ENCODE data around the gene CMIP. TPM values are rescaled to one million over a fixed set of nuclear protein-coding genes. Genes with fewer than 3 reads are reported as not detected.

The CMIP gene
- total RNA-seq, 4 donors from 2014 or later: 63.9 to 89.9 (median 70.0) TPM

- TF ChIP-seq POLR2AphosphoS5 (IDR thresholded peaks at IDR 0.05) (no peak), POLR2A (IDR thresholded peaks at IDR 0.05) (no peak), CTCF (IDR thresholded peaks at IDR 0.05) (no peak), EP300 (IDR thresholded peaks at IDR 0.05) (no peak)
- Histone ChIP-seq H3K4me3 (no peak overlapping the region), H3K4me1 (peaks cover 32% of the 10 kb centered on the region), H3K36me3 (peaks cover 3% of the 10 kb centered on the region), H3K27ac (no peak overlapping the region), H3K27me3 (no peaks in the 10 kb centered on the region), H3K9me3 (no peaks in the 10 kb centered on the region)
- WGBS: 89% methylated on average over 5 of the region's 5 CpGs
- no peak for DNase-seq (ENCODE audit: low spot score in 2 of 2)
These were observed 198.3 kb downstream of the CMIP start for GRCh38 chr16:81642943-81643342.

- no peaks in the 10 kb centered on the region for H3K9me3 ChIP-seq
- 51% methylated on average over 6 of the region's 20 CpGs for WGBS
- peak overlapping the region; percentile 54 for H3K27ac ChIP-seq
- peaks cover 3% of the 10 kb centered on the region for H3K36me3 ChIP-seq
- TF ChIP-seq POLR2AphosphoS5 (IDR thresholded peaks at IDR 0.05): no peak
- TF ChIP-seq CTCF (IDR thresholded peaks at IDR 0.05): no peak
- TF ChIP-seq POLR2A (IDR thresholded peaks at IDR 0.05): no peak
- TF ChIP-seq EP300 (IDR thresholded peaks at IDR 0.05): no peak
- no peaks in the 10 kb centered on the region for H3K27me3 ChIP-seq
- peak in 1 of 2 donors; percentile 80 for DNase-seq (ENCODE audit: low spot score in 2 of 2)
- H3K4me1 ChIP-seq: peaks cover 32% of the 10 kb centered on the region
- H3K4me3 ChIP-seq: no peak overlapping the region
These were observed 200.7 kb downstream of the CMIP start for GRCh38 chr16:81645266-81645694.

- peaks cover 38% of the 10 kb centered on the region for H3K4me1 ChIP-seq
- peak overlapping the region; percentile 54 for H3K27ac ChIP-seq
These were observed 201.3 kb downstream of the CMIP start for GRCh38 chr16:81645925-81646324.

GRCh38 chr16:81646561-81646960, 202.0 kb downstream of the CMIP start:
- Histone ChIP-seq H3K9me3 (no peaks in the 10 kb centered on the region), H3K27ac (no peak overlapping the region)

More at GRCh38 chr16:81645925-81646324, 201.3 kb downstream of the CMIP start:
- TF ChIP-seq POLR2A (IDR thresholded peaks at IDR 0.05): no peak
- H3K9me3 ChIP-seq: no peaks in the 10 kb centered on the region
- DNase-seq (ENCODE audit: low spot score in 2 of 2): no peak
- H3K36me3 ChIP-seq: peaks cover 3% of the 10 kb centered on the region
- 82% methylated on average over 4 of the region's 4 CpGs for WGBS
- no peaks in the 10 kb centered on the region for H3K27me3 ChIP-seq
- H3K4me3 ChIP-seq: no peak overlapping the region

GRCh38 chr16:81647527-81647926, 202.9 kb downstream of the CMIP start:
- TF ChIP-seq POLR2A (IDR thresholded peaks at IDR 0.05): no peak
- TF ChIP-seq CTCF (IDR thresholded peaks at IDR 0.05): no peak
- TF ChIP-seq EP300 (IDR thresholded peaks at IDR 0.05): no peak
- TF ChIP-seq POLR2AphosphoS5 (IDR thresholded peaks at IDR 0.05): no peak
- Histone ChIP-seq H3K27ac (no peak overlapping the region), H3K4me3 (no peak overlapping the region), H3K27me3 (no peaks in the 10 kb centered on the region), H3K36me3 (peaks cover 5% of the 10 kb centered on the region), H3K9me3 (no peaks in the 10 kb centered on the region), H3K4me1 (peaks cover 40% of the 10 kb centered on the region)
- 94% methylated on average over 5 of the region's 8 CpGs for WGBS
- no peak for DNase-seq (ENCODE audit: low spot score in 2 of 2)

More at GRCh38 chr16:81646561-81646960, 202.0 kb downstream of the CMIP start:
- Histone ChIP-seq H3K27me3 (no peaks in the 10 kb centered on the region), H3K4me3 (no peak overlapping the region), H3K4me1 (peaks cover 40% of the 10 kb centered on the region), H3K36me3 (peaks cover 3% of the 10 kb centered on the region)
- no peak for DNase-seq (ENCODE audit: low spot score in 2 of 2)
- TF ChIP-seq POLR2A (IDR thresholded peaks at IDR 0.05) (no peak), EP300 (IDR thresholded peaks at IDR 0.05) (no peak), POLR2AphosphoS5 (IDR thresholded peaks at IDR 0.05) (no peak), CTCF (IDR thresholded peaks at IDR 0.05) (no peak)
- 76% methylated on average over 1 of the region's 1 CpG for WGBS
